ENCODE data around the gene NIN.

DNA sequence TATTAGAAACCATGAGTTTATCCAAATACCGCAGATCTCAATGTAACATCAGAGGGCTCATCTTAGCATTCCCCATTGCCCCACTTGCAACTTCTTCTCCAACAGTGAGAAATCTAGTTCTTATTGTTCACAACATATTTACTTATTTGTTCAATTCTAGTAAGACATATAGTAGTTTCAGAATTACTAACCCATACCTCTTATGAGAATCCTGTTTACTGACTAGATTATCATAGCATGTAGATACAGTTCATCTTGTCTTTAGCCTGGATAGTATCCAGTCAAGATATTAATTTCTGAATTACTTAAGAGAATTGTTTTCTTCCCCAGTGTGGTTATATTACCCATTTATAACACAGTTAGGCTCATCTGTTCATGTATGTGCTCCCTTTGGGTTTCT, 80.6 kb downstream of the NIN start:
- TF ChIP-seq SIN3A (IDR thresholded peaks at IDR 0.05; ENCODE audit: borderline replicate concordance, insufficient read depth, low read length) = no peak
- TF ChIP-seq, protein P1, sequence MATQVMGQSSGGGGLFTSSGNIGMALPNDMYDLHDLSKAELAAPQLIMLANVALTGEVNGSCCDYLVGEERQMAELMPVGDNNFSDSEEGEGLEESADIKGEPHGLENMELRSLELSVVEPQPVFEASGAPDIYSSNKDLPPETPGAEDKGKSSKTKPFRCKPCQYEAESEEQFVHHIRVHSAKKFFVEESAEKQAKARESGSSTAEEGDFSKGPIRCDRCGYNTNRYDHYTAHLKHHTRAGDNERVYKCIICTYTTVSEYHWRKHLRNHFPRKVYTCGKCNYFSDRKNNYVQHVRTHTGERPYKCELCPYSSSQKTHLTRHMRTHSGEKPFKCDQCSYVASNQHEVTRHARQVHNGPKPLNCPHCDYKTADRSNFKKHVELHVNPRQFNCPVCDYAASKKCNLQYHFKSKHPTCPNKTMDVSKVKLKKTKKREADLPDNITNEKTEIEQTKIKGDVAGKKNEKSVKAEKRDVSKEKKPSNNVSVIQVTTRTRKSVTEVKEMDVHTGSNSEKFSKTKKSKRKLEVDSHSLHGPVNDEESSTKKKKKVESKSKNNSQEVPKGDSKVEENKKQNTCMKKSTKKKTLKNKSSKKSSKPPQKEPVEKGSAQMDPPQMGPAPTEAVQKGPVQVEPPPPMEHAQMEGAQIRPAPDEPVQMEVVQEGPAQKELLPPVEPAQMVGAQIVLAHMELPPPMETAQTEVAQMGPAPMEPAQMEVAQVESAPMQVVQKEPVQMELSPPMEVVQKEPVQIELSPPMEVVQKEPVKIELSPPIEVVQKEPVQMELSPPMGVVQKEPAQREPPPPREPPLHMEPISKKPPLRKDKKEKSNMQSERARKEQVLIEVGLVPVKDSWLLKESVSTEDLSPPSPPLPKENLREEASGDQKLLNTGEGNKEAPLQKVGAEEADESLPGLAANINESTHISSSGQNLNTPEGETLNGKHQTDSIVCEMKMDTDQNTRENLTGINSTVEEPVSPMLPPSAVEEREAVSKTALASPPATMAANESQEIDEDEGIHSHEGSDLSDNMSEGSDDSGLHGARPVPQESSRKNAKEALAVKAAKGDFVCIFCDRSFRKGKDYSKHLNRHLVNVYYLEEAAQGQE (IDR thresholded peaks at IDR 0.05; ENCODE audit: insufficient read depth in 1 of 2, low read depth in 2 of 2, low read length in 2 of 2) = no peak
- no peak for TF ChIP-seq POLR2AphosphoS5 (IDR thresholded peaks at IDR 0.05; ENCODE audit: low read depth, low read length)
- no peak for TF ChIP-seq TAF1 (IDR thresholded peaks at IDR 0.05; ENCODE audit: borderline replicate concordance, insufficient read depth, low read length)

Data from PFSK-1 (cell line).